ENCODE data around the gene SUPV3L1.

DNA sequence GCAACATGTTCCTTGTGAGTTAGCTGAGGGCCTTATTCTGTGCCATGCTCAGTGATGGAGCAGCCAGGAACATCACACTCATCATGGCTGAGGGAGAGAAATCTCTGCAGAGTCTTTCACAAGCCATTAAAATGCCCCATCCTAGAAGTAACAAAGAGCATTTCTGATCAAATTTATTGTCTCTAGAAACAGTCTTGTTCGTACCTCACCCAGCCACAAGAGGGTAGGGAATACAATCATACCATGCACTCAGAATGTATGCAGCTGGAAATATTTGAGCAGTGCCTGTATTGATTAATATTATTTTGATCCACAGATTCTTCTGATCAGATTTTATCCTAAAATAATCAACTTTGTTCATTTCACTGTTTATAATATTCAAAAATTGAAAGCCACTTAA lies 38.7 kb upstream of the SUPV3L1 start:
- TF ChIP-seq, protein P1, sequence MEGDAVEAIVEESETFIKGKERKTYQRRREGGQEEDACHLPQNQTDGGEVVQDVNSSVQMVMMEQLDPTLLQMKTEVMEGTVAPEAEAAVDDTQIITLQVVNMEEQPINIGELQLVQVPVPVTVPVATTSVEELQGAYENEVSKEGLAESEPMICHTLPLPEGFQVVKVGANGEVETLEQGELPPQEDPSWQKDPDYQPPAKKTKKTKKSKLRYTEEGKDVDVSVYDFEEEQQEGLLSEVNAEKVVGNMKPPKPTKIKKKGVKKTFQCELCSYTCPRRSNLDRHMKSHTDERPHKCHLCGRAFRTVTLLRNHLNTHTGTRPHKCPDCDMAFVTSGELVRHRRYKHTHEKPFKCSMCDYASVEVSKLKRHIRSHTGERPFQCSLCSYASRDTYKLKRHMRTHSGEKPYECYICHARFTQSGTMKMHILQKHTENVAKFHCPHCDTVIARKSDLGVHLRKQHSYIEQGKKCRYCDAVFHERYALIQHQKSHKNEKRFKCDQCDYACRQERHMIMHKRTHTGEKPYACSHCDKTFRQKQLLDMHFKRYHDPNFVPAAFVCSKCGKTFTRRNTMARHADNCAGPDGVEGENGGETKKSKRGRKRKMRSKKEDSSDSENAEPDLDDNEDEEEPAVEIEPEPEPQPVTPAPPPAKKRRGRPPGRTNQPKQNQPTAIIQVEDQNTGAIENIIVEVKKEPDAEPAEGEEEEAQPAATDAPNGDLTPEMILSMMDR (conservative IDR thresholded peaks at IDR 0.05; ENCODE audit: low read length) = no peak
- TF ChIP-seq EZH2phosphoT487 (IDR thresholded peaks at IDR 0.05; ENCODE audit: borderline replicate concordance, low read depth, low read length) = no peak

Data from OCI-LY7 (cell line).